IPS-18c (cell line): ENCODE measurements around the gene RNF38.
A peak's percentile ranks its signal among the peaks of the same experiment; 100 is the strongest.
"Not testable (repeated sequence)": the region's sequence is repeated elsewhere in the genome, so short reads cannot be mapped to it uniquely, and the experiment has no call there.

Experiments
- H3K4me3 ChIP-seq: 2 replicates; pipeline ENCODE4 v1.7.0; 2013; ENCODE audit warnings: low read depth, mild to moderate bottlenecking, low read length, moderate library complexity; ENCODE audit not compliant: insufficient read depth
- H3K9me3 ChIP-seq: one replicate; pipeline ENCODE4 v1.6.1; 2013; ENCODE audit warnings: mild to moderate bottlenecking, low read length, moderate library complexity; ENCODE audit not compliant: control insufficient read depth, insufficient read depth

The RNF38 gene

DNA sequence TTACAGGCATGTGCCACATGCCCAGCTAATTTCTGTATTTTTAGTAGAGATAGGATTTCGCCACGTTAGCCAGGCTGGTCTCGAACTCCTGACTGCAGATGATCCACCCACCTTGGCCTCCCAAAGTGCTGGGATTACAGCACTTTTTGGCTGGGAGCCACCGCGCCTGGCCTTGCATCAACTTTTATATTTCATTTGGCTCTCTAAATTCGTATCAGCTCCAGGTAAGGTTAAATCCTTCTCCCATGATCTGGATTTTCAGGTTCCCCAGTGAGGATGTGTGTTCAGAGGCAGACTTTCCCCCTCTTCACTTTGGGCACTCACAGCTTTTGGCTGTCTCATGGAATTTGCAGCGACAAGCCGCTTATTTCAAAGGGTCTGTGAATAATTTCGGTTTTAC lies 16.8 kb upstream of the RNF38 start:
- no peak overlapping the region for H3K4me3 ChIP-seq
- H3K9me3 ChIP-seq: no peaks in the 10 kb centered on the region

DNA sequence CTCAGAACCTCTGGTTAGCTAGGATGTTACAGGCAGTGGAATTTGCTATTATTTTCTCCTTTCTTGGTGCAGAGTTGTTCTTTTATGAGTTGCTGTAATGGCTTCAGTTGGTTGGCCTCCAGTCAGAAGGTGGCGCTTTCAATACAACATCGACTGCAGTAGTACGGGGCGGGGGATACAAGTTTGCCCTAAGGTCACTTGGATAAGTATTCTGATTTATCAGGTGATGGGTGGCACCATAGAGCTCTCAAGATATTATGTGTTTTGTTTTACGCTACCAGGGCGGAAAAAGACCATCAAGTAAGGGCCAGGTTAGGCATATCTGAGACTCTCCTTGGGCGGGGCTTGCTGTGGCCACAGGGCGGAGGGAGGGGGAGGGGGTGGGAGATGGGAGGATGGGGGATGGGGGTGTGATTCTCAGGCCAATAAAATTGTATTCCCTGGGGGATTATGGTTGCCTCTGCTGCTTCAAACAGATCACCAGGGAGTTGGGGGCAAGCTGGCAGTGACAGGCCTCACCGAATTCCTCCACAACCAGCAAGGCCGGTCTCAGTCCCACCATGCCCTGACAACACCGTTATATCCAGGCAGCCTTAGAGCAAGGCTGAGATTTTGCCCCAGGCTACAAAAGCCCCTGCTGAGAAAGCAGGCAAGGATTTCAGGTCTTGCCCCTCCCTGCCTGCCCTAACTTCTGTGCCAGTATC lies 15.9 kb upstream of the RNF38 start:
- Histone ChIP-seq H3K4me3 (0 out of 2 replicates have a peak overlapping the region, but pooled peaks have one; percentile 4), H3K9me3 (no peaks in the 10 kb centered on the region)

DNA sequence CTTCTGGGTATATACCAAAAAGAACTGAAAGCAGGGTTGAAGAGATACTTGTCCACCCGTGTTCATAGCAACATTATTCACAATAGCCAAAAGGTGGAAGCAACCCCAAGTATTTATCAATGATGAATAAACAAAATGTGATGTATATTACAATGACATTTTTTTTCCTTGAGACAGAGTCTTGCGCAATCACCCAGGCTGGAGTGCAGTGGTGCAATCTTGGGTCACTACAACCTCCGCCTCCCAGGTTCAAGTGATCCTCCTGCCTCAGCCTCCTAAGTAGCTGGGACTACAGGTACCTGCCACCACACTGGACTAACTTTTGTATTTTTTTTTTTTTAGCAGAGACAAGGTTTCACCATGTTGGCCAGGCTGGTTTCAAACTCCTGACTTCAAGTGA lies 11.3 kb upstream of the RNF38 start:
- H3K9me3 ChIP-seq: not testable (repeated sequence)

DNA sequence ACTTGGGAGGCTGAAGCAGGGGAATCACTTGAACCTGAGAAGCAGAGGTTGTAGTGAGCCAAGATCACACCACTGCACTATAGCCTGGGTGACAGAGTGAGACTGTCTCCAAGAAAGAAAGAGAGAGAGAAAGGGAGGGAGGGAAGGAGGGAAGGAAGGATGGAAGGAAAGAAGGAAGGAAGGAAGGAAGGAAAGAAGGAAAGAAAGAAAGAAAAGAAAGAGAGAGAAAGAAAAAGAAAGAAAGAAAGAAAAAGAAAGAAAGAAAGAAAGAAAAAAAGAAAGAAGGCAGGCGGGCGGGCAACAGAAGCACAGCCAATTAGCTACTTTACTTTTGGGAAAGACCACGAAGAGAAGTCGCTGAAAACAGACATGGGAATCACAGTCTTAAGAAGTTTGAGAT lies 9.0 kb upstream of the RNF38 start:
- not testable (repeated sequence) for H3K9me3 ChIP-seq, H3K4me3 ChIP-seq

More for the DNA sequence above, 11.3 kb upstream of the RNF38 start:
- not testable (repeated sequence) for H3K4me3 ChIP-seq

DNA sequence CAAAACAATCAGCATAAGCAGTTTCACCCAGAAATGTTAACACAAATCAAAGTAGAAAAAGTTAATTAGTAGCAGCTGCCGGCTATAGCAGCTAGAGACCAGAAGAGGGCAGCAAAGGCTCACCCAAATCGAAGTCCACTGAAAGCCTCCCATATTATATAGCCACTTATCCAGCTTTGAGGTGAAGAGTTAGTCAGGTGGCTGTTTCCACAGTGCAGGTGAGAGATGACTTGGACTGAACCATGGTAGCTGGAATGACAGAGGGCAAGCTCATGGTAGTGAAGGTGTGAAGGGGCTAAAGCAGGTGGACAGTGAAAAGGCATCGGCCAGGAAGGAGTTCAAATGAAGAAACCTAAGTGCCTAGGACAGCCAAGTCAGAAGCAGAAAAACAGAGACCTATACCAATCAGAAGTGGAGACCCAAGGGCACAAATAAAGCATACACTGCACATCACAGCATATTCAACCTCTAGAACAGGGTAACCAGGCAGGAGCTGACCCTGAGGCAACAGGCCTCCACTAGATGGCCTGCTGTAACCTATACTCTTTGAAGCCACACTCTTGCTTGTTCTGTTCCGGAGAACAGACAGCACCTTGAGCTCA lies 7.2 kb upstream of the RNF38 start:
- H3K4me3 ChIP-seq: no peak overlapping the region

DNA sequence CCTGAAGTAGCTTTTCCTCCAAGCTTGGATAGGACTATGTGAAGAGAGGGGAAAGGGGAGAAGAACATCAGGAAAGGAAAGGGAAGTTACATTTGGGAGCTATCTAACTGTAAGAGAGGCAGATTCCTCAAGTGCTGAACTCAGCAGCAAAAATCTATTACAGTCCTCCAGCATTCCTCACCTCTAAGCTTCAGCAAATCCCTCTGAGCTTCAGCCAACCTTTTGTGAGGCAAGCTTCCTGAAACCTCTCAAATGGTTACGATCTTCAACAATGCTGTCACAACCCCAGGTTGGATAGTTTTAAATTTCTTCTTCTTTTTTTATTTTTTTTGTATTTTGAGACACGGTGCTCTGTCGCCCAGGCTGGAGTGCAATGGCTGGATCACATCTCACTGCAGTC lies 2.5 kb upstream of the RNF38 start:
- H3K9me3 ChIP-seq: no peaks in the 10 kb centered on the region
- no peak overlapping the region for H3K4me3 ChIP-seq

More for the DNA sequence above, 7.2 kb upstream of the RNF38 start:
- no peaks in the 10 kb centered on the region for H3K9me3 ChIP-seq

DNA sequence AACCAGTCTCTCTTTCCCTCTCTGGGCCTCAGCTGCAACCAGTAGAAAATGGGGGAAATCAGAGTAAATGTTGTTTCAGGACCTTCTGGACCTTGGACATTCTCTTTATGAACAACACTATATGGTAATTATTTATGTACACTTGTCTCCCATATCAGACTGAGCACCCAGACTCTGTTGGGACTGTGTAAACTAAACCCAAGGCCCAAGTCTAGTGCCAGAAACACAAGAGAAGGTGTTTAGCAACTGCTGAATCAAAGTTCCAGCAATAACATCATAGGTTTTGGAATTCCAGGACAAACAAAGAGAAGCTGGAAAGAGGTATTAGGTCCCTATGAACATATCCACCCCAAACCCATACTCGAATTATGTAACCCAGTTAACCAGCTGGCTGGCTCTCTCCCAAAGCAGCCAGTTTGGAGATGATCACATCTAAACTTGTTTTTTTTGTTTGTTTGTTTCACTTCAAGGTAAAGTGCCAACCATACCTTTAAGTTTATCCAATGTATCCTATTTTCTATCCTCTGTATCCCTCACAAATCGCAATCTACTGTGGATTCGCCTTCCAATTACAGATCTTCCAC lies 1.9 kb upstream of the RNF38 start:
- Histone ChIP-seq H3K4me3 (no peak overlapping the region), H3K9me3 (no peaks in the 10 kb centered on the region)

DNA sequence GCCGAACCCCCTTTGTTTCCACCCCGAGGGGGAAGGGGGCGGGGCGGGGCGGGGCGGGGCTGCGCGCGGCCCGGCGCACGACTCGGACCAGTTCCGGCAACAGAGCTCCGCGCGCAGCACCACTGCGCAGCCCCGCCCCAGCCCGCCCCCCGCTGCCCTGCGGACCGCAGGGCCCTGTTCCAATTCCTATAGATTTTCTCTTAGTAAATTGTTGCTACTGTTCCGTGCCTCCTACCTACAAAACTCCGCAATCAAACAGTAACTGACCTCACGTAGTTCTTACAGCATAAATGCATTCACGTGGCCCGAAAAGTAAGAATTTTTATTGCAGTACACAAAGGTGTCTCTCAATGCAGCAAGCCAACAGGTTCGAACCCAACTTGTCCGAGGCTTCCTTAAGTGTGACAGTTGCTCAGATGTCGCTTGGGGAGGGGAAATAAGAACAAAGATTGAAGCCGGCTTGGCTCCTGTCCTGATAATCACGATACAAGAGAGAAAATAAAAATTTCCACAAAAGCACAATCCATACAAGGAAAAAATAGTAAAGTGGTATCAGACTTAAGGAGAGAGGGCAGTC lies 1.2 kb upstream of the RNF38 start:
- no peaks in the 10 kb centered on the region for H3K9me3 ChIP-seq
- H3K4me3 ChIP-seq: peak overlapping the region; percentile 78; the same call in 1 of the 2 replicates

DNA sequence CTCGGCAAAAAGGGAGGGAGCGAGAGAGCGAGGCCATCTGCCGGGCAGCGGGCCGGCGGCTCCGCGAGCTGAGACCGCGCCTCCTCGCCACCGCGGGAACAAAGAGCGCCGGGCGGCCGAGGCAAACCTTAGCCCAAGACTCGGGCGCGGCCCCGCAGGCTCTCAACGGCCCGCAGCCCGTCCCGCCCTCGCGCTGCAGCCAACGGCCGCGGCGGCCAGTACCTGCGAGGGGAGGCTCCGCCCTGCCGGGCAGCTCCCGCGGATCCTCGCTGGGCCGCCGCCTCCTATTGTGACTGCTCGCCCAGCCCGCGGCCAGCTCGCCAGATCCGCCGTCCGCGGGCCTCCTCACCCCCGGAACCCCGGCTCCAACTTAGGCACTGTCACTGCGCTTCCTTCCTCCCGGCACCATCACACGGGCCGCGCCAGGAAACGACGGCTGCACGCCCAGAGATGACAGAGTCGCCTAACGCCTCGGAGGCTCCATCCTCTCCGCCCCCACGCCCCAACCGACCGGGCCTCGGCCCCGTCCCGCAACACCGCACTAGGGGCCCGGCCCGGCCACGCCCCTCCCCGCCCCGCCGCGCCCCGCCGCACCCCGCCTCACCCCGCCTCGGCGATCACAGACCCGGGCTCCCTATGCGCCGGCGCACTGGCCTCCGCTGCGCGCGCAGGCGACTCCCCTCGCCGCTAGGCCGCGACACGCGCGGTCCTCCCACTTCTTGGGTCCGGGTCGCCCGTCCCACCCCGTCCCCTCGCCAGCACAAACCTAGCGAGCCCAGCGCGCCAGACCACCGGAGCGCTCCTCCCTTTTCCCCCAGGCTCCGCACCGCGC lies 479 bp upstream of the RNF38 start:
- peak overlapping the region; percentile 78 for H3K4me3 ChIP-seq
- no peaks in the 10 kb centered on the region for H3K9me3 ChIP-seq

DNA sequence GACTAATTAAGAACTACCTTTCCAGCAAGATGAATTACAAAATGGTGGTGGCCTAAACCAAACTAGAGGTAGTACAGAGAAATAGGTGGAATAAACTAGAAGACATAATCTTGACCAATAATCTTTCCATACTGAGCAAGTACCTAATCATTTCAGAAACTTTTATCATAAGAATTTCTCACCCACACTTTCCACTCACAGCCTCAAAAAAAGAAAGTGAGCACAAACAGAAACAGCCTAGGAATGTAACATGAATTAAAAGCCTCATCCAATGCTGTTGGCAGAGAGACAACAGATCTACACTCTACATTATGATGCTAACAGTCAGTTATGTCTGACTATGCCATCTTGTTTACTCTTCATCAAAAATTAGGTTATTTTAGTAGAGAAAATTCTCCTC lies 1.3 kb downstream of the RNF38 start:
- H3K9me3 ChIP-seq: no peaks in the 10 kb centered on the region
- H3K4me3 ChIP-seq: no peak overlapping the region

DNA sequence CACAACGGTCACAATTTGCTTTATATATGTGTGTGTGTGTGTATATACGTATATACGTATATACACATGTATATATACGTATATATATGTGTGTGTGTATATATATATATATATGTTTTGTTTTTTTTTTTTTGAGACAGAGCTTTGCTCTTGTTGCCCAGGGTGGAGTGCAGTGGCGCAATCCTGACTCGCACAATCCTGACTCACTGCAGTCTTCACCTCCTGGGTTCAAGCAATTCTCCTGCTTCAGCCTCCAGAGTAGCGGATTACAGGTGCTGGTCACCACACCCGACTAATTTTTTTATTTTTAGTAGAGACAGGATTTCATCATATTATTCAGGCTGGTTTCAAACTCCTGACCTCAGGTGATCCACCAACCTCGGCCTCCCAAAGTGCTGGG lies 3.1 kb downstream of the RNF38 start:
- no peak overlapping the region for H3K4me3 ChIP-seq
- no peaks in the 10 kb centered on the region for H3K9me3 ChIP-seq

DNA sequence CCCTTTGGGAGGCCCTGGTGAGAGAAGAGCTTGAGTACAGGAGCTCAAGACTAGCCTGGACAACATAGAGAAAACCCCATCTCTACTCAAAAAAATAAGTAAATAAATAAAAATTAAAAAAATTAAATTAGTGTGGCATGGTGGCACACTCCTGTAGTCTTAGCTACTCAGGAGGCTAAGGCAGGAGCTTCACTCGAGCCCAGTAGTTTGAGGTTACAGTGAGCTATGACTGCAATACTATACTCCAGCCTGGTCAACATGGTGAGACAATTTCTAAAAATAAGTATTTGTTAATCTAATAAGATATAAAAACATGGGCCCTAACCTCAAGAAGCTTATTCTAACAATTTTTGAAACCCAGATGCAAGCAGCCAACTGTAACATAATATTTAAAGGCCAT lies 7.6 kb downstream of the RNF38 start:
- H3K4me3 ChIP-seq: no peak overlapping the region
- H3K9me3 ChIP-seq: no peaks in the 10 kb centered on the region

DNA sequence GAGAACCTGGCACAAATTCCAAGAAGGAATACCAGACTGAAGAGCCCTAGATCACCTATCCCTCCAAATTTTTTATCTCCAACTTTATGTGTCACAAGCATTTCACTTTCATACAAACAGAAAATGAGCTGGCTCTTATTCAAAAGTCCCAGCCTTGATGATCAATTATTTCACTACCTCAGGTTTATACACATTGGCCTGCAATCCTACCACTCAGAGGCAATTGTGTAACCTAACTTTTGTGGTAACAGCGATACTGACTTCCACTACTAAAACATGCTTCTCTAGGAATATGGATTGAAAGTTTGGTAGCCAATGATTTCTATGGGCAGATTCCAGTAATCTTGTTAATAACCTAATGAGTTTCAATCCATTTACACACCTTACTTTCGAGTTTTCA lies 10.5 kb downstream of the RNF38 start:
- no peaks in the 10 kb centered on the region for H3K9me3 ChIP-seq
- H3K4me3 ChIP-seq: no peak overlapping the region

DNA sequence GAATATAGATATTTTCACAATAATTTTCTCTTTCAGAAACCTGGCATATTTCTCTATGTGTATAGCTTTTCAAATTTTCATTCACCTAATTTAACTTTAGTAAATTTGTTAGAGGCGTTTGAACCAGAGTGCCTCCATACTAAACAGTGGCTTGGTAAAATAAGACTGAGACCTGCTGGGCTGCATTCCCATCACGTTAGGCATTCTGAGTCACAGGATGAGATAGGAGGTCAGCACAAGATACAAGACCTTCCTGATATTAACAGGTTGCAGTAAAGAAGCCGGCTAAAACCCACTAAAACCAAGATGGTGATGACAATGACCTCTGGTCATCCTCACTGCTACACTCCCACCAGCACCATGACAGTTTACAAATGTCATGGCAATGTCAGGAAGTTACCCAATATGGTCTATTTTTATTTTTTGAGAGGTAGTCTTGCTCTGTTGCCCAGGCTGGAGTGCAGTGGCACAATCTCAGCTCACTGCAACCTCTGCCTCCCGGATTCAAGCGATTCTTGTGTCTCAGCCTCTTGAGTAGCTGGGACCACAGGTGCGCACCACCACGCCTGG lies 13.6 kb downstream of the RNF38 start:
- H3K4me3 ChIP-seq, H3K9me3 ChIP-seq: not testable (repeated sequence)

DNA sequence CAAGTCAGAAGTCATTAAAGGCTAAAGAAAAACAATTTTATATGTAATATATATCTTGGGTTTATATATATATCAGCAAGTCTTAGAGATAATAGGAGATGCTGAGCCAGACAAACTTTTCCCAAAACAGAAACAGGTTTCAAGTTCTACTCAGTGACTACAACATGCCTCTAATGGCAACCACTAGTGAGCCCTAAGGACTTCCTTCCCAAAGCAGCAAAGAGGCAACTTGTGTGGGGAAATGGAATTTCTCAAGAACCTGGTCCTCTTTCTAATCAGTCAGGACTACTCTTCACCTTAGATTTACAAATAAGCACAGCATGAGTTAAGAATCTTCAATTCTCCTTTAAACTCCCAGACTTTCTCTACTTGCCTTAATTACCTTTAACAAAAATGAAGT lies 17.6 kb downstream of the RNF38 start:
- no peak overlapping the region for H3K4me3 ChIP-seq
- no peaks in the 10 kb centered on the region for H3K9me3 ChIP-seq

DNA sequence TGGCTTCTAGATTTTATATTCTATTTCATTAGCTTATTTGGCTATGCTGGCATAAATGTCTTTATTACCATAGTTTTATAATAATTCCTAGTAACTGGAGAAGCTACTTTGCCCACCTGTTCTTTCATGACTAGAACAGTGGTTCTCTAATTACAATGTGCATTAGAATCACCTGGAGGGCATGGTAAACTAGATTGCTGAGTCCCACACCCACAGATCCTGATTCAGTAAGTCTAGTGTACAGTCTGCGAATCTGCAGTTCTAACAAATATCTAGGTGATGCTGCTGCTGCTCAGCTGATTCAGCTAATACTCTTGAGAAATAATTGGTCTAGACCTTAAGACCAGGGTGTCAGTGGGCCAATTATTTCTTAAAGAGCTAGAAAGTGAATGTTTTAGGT lies 35.5 kb downstream of the RNF38 start:
- Histone ChIP-seq H3K4me3 (no peak overlapping the region), H3K9me3 (no peaks in the 10 kb centered on the region)

DNA sequence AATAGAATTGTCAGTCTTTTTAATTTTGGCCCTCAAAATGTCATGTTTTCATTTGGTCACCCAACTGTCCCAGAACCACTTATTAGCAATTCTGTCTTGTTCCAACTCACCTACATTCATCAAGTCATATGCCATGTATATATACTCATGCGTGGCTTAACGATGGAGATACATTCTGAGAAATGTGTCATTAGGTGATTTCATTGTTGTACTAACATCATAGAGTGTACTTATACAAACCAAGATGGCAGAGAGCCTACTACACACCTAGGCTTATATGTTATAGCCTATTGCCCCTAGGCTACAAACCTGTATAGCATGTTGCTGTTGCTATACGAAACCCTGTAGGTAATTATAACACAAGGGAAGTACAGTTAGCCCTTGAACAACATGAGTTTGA lies 36.6 kb downstream of the RNF38 start:
- H3K9me3 ChIP-seq: no peaks in the 10 kb centered on the region
- no peak overlapping the region for H3K4me3 ChIP-seq
